Stromal cell of bone marrow (primary cell): ENCODE data around the gene HSDL1.

Experiments
- DNase-seq: peaks from one replicate; pipeline ENCODE4 v3.0.0-alpha.2; 2012; ENCODE audit warnings: low read depth

The HSDL1 gene

GRCh38 chr16:84144859-84145639 is at the start of gene HSDL1, which contains the start of gene DNAAF1:
TSS of gene HSDL1 (minus strand) at chr16:84145177. CDS start at chr16:84131321, 13,856 bp downstream.
TSS of gene DNAAF1 (plus strand) at chr16:84145308. CDS start at chr16:84145441, 133 bp downstream.
- peak; percentile 60 for DNase-seq

- no peak for DNase-seq
These were observed 49.0 kb upstream of the HSDL1 start for GRCh38 chr16:84194018-84194417.

- DNase-seq: no peak
These were observed 48.5 kb upstream of the HSDL1 start for GRCh38 chr16:84193480-84193879.

- DNase-seq: no peak
These were observed 46.5 kb upstream of the HSDL1 start for GRCh38 chr16:84191466-84191865.

GRCh38 chr16:84190731-84191388 is 45.9 kb upstream of the HSDL1 start, which contains the start of gene ADAD2:
TSS of gene ADAD2 (plus strand) at chr16:84191157. CDS start at chr16:84191231, 74 bp downstream.
- DNase-seq: no peak

GRCh38 chr16:84186685-84187437 is 41.9 kb upstream of the HSDL1 start, which contains the start of gene TAF1C:
TSS of gene TAF1C (minus strand) at chr16:84187057. CDS start at chr16:84184988, 2,069 bp downstream.
- DNase-seq: peak; percentile 88

GRCh38 chr16:84184775-84185174 is 39.8 kb upstream of the HSDL1 start:
- no peak for DNase-seq

GRCh38 chr16:84183911-84184591 is 39.1 kb upstream of the HSDL1 start:
- no peak for DNase-seq

- no peak for DNase-seq
These were observed 38.5 kb upstream of the HSDL1 start for GRCh38 chr16:84183572-84183875.

GRCh38 chr16:84182680-84183571 is 37.9 kb upstream of the HSDL1 start:
- DNase-seq: no peak

GRCh38 chr16:84182104-84182503 is 37.1 kb upstream of the HSDL1 start:
- no peak for DNase-seq

- DNase-seq: no peak
These were observed 36.4 kb upstream of the HSDL1 start for GRCh38 chr16:84181144-84181915.

- DNase-seq: no peak
These were observed 35.7 kb upstream of the HSDL1 start for GRCh38 chr16:84180519-84181140.

GRCh38 chr16:84179612-84180320 is 34.8 kb upstream of the HSDL1 start:
- DNase-seq: no peak

GRCh38 chr16:84178892-84179611 is 34.1 kb upstream of the HSDL1 start:
- no peak for DNase-seq

GRCh38 chr16:84178146-84178765 is 33.3 kb upstream of the HSDL1 start:
- no peak for DNase-seq

- no peak for DNase-seq
These were observed 32.7 kb upstream of the HSDL1 start for GRCh38 chr16:84177741-84178073.
